NB4 (cell line): ENCODE measurements around the gene PSMB4.

Experiments used
- MYC ChIP-seq: IDR thresholded peaks from 2 replicates; pipeline ENCODE4 v1.6.1; 2011; ENCODE audit warnings: low read depth, low read length
- POLR2A ChIP-seq: IDR thresholded peaks from 2 replicates; pipeline ENCODE4 v1.6.1; 2011; ENCODE audit warnings: mild to moderate bottlenecking; ENCODE audit not compliant: insufficient read length; ENCODE audit errors: extremely low read depth

- TF ChIP-seq POLR2A (no peak), MYC (no peak)
Measured at GRCh38 chr1:151356696-151357095, 42.7 kb upstream of the PSMB4 start.
